Stimulated activated CD4-positive, alpha-beta T cell treated with anti-CD3 and anti-CD28 coated beads, Interleukin-2, amount 100 ng/mL, for 4 hours (primary cell): ENCODE data around the gene GTSE1.
"Not testable (repeated sequence)": the region's sequence is repeated elsewhere in the genome, so short reads cannot be mapped to it uniquely, and the experiment has no call there.

Source experiments
- DNase-seq: peaks from one replicate; pipeline ENCODE4 v3.0.0-alpha.2; 2020; ENCODE audit warnings: low read depth

GTSE1 gene

DNA sequence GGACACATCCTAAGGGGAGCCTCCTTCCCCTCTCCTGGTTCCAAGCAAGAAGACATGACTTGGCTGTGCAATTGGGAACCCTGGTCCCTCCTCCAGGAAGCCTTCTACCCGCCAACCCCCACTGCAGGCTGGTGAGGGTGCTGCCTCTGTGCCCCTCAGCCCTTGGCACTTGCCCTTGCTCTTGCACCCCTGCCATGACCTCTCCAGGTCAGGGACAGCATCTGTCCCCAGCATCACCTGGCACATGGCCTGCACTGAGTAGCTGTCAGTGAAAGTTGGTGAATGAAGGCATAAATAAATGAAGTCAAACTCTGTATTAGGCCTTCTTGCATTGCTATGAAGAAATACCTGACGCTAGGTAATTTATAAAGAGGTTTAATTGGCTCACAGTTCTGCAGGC, 1.9 kb upstream of the GTSE1 start:
- no peak for DNase-seq

DNA sequence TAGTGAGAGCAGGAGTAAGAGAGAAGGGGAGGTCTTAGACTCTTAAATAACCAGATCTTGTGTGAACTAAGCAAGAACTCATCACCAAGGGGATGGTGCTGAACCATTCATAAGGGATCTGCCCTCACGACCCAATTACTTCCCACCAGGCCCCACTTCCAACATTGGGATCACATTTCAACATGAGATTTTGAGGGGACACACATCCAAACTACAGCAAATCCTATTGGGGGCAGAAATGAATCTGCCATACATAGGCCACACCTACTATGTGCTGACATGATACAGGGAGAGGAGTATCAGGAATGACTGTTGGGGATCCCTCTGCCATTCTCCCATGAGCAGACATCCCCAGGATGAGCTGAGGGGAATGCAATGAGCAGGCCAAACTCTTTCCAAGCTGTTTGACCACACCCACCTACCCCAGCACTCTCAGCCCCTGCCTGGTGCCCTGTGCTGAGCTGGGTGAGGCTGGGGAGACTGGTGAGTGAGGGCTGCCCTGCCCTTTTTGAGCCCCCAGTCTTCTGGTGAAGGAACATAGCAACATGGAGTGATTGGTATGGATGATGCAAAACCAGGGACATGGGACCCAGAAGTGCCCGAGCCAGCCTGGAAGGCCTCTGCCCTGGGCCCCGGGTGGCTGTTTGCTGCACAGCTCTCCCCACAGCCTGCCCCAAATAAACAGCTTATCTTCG, 1.2 kb upstream of the GTSE1 start:
- DNase-seq = no peak

DNA sequence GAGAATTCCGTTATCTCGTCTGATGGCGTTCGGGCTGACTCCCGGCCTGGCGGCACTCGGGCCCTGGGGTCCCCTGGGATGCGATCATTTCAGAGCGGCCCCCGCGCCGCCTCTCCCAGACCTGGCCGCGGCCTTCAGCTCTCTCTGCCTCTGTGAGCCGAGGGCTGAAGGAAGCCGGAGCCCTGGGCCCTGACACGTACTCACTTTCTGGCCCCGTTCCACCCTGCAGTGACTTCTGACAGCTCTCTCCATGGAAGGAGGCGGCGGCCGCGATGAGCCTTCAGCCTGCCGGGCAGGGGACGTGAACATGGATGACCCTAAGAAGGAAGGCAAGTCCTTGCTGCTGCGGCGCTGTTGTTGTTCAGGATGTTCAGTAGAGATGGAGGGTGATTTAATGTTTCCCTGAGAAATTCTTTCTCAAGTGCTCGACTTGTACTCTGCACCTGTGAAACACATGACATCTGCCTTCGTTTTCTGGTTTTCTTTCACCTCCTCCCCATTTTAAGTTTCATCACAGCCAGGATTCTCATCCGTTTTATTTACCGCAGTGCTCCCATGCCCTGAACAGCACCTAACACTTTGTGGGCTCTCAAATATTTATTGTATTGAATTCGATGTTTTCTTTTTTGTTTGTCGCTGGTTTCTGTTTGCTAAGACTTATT, 612 bp downstream of the GTSE1 start:
- no peak for DNase-seq

DNA sequence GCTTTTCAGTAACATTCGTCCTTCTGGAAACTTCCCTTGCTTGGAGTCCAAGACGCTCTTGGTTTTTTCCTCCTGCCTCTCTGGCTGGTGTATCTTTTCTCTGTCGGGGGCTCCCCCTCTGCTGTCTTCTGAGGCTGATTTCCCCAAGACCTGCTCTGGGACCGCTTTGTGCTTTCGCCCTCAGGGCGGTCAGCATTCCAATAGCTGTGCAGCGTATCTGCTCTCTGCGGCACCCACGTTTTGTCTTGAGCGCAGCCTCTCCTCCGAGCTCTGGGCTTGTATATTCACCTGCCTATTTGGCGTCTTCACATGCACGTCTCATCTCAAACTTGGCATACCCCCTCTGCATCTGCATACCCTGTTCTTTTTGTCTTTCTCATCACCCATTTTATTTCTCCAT, 2.4 kb downstream of the GTSE1 start:
- DNase-seq = no peak

DNA sequence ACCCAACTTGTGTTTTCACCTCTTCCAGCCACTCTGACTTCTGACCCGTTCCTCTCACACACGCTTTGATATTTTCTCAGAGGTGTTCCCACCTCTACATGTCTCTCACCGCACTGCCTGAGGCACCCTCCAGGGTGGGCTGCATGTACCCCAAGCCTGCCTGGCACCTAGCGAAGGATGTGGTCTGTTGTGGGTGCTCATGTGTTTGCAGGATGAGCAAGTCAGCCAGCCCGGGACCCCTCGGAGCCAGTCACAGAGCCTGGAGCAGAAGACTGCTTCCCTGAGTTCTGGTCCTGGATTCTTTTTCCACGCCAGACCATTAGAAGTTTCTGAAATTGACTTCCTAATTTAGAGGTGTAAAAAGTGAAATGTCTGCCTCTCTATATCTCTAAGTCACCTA, 3.8 kb downstream of the GTSE1 start:
- DNase-seq = no peak

DNA sequence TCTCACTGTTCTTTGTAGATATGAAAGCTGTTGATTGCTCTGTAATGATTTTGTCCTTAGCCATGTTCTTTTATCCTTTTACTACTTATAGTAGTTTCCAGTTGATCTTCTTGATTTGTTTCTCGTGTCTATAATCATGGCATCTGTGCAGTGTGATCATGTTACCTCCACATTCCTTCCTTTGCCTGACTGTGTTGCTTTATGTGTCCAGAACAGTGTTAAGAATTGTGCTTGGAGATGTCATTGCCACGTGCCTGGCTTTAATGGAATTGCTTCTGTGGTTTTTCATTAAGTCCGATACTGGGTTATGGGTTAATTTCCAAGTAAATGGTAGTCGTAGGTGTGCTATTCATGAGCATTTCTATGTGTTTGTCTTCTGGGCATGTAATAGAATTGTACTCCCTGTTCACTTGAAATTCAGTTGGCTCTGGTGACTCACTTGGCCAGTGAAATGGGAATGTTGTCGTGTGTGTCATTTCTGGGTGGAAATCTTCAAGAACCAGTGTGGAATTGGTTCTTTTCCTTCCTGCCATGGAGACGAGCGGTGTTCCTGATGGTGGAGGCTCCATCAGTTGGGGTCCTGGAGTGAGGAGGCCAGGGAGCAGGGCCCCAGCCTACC, 6.8 kb downstream of the GTSE1 start:
- DNase-seq = no peak

DNA sequence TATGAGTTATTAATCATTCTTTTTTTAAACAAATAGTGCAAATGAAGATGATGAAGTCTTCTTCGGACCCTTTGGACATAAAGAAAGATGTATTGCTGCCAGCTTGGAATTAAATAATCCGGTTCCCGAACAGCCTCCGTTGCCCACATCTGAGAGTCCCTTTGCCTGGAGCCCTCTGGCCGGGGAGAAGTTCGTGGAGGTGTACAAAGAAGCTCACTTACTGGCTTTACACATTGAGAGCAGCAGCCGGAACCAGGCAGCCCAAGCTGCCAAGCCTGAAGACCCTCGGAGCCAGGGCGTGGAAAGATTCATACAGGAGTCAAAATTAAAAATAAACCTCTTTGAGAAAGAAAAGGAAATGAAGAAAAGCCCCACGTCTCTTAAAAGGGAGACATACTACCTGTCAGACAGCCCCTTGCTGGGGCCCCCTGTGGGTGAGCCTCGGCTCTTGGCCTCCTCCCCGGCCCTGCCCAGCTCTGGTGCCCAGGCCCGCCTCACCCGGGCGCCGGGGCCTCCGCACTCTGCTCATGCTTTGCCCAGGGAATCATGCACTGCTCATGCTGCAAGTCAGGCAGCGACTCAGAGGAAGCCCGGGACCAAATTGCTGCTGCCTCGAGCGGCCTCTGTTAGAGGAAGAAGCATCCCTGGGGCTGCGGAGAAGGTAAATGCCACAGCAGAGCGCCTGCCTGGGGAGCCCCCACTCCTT, 11.8 kb downstream of the GTSE1 start:
- no peak for DNase-seq

DNA sequence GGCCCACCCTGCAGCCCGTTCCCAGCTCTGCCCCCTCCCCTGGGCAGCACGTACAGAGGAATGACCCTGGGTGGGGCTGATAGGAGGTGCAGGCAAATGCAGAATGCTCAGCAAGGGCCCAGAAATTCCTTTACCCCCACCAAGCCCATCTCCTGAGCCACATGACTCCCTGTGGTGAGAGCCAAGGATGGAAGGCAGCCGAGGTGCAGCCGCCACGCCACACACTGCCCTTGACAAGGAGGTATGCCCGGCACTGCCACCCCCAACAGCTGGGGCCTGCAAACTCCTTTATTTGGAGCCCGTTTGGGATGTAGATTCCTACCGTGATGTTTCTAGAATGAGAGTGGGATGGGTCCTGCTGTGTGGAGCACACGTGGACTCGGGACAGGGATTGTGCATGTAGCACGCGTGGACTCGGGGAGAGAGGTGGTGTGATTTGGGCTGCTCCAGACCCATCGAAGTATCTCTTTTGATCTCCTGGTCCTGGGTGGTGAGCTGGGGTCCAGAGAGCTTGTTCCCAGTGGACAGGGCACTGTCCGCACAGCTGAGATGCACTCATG, 12.9 kb downstream of the GTSE1 start:
- no peak for DNase-seq

DNA sequence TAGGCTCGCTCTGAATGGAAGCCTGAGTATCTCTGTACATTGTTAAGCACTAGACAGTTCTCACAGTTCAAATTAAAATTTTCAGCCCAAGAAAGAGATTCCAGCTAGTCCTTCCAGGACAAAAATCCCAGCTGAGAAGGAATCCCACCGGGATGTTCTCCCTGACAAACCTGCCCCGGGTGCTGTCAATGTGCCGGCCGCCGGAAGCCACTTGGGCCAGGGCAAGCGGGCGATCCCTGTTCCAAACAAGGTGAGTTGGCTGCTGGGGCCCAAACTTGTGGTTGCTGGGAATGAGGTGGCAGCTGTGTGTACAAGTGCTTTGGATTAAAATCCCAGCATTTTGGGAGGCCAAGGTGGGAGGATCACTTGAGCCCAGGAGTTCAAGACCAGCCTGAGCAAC, 15.4 kb downstream of the GTSE1 start:
- no peak for DNase-seq

DNA sequence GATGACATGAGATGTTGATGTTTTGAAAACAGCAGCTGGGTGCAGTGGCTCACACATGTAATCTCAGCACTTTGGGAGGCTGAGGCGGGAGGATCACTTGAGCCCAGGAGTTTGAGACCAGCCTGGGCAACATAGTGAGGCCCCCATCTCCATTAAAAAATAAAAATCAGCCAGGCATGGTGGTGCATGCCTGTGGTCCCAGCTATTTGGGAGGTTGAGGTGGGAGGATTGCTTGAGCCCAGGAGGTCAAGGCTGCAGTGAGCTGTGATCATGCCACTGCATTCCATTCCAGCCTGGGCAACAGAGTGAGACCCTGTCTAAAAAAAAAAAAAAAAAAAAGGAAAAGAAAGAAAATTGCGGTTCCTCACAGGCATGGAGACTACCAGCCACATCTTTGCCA, 16.2 kb downstream of the GTSE1 start:
- not testable (repeated sequence) for DNase-seq

DNA sequence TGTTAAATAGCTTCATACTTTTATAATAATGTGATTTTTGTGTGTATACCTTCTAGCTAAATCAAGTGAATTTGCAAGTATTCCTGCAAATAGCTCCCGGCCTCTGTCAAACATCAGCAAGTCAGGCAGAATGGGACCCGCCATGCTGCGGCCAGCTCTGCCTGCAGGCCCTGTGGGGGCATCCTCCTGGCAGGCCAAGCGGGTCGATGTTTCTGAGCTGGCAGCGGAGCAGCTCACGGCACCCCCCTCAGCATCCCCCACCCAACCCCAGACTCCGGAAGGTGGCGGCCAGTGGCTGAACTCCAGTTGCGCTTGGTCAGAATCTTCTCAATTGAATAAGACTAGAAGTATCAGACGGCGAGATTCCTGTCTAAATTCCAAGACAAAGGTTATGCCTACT, 19.3 kb downstream of the GTSE1 start:
- no peak for DNase-seq

DNA sequence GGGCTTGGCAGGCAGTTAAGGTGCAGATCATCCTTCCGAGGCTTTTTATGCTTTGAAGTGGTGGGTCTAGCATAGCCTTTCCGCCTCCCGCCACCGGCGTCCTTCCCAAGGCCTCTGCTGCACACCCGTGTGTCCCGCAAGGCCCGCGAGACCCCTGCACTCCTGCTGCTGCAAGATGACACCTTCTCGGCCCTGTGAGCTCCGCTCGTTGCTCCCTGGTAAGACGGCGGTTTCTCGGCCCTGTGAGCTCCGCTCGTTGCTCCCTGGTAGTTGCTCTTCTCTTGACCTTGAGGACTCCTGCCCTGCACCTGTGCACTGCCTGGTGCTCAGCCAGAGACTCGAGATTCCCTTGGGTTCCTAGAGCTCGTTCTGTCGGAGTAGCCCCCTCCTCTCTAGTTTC, 21.0 kb downstream of the GTSE1 start:
- no peak for DNase-seq

DNA sequence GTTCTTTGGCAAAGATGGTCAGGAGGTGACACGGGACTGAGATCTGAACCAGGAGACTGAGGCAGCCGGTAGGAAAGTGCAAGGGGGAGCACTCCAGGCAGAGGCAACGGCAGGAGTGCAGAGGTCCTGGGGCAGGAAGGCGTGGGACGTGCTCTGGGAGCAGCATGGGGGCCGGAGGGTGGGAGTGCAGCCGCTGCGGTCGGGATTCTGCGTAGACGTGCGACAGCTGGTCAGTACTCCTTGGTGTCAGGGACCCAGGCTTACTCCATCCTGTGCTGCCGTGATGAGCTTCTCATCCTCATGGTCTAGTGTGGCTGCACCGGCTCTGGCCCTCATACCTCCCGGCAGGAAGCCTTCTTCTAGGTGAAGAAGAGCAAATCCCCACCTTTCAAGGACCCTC, 21.9 kb downstream of the GTSE1 start:
- DNase-seq = no peak

DNA sequence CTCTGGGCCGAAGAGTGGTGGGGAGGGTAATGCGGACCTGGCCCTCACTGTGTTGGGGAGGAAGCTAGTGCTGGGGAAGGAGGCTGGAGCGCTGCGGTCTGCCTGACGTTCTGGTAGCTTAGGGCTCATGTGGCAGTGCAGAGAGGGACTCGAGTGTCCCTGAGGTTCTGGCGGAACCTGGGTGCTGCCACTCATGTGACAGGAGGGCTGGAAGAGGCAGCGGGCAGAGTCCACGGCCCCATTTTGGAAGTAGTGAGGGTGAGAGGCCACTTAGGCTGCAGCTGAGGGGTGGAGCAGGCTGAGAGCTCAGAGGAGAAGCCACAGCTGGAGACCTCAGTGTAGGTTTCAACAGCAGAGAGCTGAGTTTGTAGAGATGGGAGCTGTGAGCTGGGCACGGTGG, 22.6 kb downstream of the GTSE1 start:
- DNase-seq = no peak

DNA sequence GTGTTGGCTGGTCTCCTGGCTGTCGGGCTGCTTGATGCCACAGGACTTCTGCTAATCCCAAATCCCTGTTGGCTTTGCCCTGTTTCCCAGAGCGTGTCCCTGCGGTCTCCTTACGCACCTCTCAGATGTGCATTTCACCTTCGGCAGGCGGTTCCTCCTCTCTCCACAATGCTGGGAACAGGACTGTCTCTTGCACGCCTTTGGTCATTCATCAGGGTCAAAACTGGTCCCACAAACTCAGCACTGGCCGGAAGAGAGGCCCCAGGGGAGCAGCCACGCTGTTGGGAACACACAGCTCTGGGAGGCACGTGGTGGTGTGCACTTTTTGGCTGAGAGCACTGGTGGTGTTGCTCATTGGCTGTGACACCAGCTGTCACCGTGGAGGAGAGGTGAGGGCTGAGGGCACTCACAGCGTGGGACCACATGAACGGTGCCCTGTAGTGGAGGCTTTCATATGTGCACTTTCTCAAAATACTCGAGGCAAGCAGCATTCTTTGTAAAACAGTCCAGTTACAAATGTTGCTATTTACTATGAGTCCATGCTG, 23.6 kb downstream of the GTSE1 start:
- no peak for DNase-seq

DNA sequence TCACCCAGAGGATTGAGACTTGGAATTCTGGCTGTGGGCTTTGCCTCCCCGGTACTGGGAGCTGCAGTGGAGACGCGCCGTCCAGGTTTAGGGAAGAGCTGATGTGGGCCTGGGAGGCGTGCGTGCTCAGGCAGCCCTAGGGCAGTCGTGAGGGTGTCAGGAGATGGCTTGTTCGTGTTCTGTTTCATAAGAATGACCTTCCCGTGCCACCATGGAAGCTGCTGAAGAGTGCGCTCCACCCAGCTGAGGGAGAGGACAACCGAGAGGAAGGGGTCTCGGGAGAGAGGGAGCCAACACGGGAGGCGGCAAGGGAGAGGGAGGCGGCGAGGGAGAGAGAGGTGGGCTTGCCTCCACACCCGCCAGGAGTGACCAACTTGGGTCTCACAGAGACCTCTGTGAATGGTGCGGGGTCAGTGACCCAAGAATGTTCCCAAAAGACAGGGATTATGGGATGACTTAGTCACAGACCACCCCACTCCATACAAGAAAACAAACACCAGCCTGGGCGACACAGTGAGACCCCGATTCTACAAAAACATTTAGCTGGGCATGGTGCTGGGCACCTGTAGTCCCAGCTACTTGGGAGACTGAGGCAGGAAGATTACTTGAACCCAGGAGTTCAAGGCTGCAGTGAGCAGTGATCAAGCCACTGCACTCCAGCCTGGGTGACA, 24.2 kb downstream of the GTSE1 start:
- no peak for DNase-seq

DNA sequence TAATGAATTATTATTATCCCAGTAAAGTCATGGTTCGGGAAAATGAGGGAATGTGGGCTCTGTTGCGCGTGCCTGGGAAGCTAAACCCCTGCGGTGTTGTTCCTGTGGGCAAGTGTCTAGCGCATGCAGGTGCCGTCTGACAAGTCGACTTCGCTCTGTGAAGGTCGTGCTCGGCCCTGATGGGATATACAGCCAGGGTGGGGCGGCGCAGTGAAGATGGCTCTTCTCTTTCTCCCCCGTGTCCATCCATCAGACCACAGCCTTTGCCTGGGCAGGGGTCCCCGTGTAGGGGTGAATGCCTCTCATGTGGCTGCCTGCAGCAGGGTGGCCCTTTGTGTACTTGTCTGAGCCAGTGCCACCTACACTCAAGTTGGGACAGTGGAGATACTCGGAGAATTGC, 26.0 kb downstream of the GTSE1 start:
- DNase-seq = no peak

DNA sequence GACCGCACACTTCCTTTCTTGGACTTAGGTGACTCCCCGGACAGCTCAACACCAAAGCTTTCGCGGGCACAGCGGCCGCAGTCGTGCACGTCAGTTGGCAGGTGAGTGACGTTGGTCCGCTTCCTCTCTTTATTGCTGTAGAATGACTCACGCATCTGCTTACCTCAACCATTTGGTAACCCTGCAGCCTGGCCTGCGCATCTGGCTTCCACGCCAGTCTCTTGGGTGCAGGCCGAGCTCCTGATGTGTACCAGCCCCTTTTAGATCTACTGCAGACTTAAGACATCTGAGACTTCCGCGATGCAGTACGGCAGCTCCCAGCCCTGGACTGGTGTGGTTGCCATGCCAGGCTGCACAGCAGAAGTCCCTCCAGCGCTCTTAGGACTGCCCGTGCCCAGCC, 26.5 kb downstream of the GTSE1 start:
- no peak for DNase-seq

DNA sequence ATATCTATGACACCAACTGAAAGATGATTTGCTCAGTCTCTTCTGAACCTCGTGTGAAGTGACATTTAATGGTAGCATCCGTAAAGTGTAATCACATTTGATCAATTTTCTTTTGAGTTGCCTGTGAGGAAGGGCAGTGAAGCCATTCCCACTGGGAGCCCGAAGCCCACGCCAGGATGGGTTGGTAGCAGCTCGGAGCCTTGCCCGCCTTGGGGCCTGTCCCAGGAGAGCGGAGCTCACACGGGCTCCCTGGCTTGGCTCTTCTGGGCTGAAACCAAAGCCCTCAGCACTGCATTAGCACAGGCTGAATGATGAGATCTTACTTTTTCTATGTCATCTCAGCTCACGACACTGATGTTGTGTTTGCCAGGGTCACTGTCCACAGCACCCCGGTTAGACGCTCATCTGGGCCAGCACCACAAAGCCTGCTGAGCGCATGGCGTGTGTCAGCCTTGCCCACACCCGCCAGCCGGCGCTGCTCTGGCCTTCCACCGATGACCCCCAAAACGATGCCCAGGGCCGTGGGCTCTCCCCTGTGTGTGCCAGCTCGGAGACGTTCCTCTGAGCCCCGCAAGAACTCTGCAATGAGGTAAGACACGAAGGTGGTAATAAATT, 29.5 kb downstream of the GTSE1 start:
- no peak for DNase-seq

DNA sequence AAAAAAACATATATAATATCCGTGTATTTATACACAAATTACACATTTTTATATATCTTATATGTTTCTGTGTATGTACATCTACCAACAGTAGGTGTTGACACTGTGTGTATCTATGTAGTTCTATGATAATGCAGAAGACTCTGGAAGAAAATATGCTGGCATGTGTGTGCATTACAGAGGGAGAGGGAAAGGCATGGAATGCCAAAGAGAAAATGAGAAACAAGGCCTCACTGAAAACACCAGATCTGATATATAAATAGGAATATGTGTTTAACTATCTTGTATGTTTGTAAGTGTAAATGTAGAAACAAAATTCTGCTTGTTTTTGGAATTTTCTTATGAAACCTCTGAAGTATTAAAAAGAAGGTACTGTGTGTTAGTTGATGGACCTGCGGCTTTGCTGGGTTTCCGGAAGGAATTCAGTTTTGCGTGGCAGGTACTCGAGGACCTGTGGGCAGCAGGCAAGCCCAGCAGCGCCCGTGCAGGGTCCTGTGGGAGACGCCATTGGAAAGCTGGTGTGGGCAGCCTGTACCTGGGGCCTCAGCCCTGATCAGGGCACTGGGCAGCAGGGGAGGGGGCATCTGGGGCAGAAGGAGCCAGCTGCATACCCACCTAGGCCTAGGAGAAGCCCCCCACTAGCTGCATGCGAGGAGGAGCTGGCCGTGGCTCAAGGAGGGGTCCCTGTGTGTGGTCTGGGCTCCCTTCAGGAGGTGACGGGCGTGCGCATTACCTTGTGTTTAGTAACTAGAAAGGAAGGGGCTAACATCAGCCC, 31.2 kb downstream of the GTSE1 start:
- DNase-seq = no peak

DNA sequence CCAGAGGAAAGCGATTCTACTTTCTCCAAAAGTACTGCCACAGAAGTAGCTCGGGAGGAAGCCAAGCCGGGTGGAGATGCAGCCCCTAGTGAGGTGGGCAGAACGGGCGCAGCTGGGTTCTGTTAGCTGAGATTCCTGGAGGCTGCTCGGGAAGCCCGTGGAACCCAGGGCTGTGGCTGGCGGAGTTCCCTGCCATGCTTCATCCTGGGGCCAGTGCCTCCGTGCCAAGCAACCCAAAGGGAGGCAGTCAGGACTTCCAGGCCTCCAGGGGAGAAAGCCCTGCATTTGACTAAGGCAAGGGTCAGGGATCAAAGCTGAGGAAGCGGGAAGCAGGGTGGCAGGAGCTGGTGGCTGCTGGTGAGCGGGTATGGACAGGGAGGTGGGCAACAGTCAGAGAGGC, 32.1 kb downstream of the GTSE1 start:
- no peak for DNase-seq
